GM06990 (cell line): ENCODE measurements around the gene GRM1.

Experiments
- DNase-seq: peaks from one replicate; pipeline ENCODE4 v3.0.0-alpha.2; 2011; ENCODE audit not compliant: insufficient read length; ENCODE audit errors: extremely low read depth
- H3K27me3 ChIP-seq: replicated peaks from 2 replicates; pipeline ENCODE4 v1.6.0; 2011; ENCODE audit warnings: low read length; ENCODE audit not compliant: control insufficient read depth, insufficient read depth
- H3K36me3 ChIP-seq: 2 replicates; pipeline ENCODE4 v1.5.1; 2011; ENCODE audit warnings: low read length; ENCODE audit not compliant: control insufficient read depth, insufficient read depth
- H3K4me3 ChIP-seq: replicated peaks from 2 replicates; pipeline ENCODE4 v1.5.1; 2011; ENCODE audit warnings: low read depth, mild to moderate bottlenecking, control low read depth, low read length
- TF ChIP-seq, protein P1 (sequence below): IDR thresholded peaks from 2 replicates; pipeline ENCODE4 v1.5.1; 2011; ENCODE audit warnings: low read length, control low read depth, mild to moderate bottlenecking, inconsistent platforms; ENCODE audit not compliant: insufficient read depth, poor library complexity, severe bottlenecking

GRM1 gene

DNA sequence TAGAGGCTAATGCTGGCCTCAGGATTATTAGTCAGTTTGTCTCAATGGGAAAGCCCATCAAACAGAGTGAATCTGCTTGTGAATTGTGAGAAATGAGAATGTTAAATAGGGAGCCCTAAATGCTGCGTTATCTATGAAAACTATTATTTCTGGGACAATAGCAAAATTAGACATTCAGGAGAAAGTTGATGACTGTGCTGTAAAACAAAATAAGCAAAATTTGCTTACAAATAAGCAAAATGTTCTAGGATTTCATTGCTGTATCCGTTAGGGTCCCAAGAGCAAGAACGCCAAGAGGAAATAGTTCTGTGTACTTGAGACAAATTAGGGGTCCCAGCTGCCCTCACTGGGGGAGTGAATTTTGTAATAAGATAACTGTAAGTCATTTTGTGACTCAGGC lies 455.5 kb downstream of the GRM1 start:
- no peaks in the 10 kb centered on the region for H3K36me3 ChIP-seq
- no peak overlapping the region for H3K4me3 ChIP-seq
- no peaks in the 10 kb centered on the region for H3K27me3 ChIP-seq
- TF ChIP-seq, protein P1, sequence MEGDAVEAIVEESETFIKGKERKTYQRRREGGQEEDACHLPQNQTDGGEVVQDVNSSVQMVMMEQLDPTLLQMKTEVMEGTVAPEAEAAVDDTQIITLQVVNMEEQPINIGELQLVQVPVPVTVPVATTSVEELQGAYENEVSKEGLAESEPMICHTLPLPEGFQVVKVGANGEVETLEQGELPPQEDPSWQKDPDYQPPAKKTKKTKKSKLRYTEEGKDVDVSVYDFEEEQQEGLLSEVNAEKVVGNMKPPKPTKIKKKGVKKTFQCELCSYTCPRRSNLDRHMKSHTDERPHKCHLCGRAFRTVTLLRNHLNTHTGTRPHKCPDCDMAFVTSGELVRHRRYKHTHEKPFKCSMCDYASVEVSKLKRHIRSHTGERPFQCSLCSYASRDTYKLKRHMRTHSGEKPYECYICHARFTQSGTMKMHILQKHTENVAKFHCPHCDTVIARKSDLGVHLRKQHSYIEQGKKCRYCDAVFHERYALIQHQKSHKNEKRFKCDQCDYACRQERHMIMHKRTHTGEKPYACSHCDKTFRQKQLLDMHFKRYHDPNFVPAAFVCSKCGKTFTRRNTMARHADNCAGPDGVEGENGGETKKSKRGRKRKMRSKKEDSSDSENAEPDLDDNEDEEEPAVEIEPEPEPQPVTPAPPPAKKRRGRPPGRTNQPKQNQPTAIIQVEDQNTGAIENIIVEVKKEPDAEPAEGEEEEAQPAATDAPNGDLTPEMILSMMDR, result no peak
- no peak for DNase-seq
